ENCODE measurements around the gene GPR3. TPM values are rescaled to one million over a fixed set of nuclear protein-coding genes. Genes with fewer than 3 reads are reported as not detected.

The GPR3 gene
- total RNA-seq, 1 donor from 2014 or later, result 0.74 TPM

DNA sequence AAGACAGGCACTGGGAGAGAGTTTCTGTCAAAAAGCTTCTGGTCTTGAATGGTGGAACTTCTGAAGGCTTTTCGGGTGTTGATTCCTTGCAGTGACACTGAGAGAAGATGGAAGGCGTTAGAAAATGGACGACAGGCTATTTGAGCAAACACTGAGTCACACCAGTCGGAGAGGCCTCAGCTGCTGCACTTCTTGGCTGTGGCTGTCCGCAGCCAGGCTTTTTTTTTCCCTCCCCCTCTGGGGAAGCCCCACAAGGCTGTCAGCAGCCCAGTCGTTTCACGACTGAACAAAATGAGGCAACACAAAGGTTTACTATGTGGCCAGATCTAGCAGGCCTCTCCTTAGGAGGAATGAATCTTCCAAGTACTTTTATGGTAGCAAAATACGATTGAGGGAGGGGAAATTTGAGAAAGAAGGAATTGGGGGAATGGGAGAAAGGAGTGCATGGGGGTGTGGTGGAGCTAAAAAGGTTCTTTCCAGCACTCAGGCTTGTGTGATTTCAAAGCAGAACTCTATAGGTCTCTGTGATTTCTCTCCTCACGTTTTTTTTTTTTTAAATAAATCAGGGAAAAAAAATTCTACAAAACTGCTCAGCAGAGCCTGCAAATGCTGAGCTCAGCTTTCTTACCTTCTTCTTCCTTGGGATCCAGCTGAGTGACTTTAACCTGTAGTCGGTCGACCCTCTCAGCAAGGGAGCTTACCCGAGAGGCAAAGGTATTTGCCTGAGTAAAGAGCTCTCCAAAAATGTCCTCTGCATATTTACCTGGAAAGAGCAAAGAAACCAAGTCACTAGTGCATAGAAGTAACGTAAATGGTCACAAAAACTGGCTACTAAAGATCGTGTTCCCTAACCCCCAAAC lies 26.1 kb downstream of the GPR3 start:
- TF ChIP-seq, protein P1, sequence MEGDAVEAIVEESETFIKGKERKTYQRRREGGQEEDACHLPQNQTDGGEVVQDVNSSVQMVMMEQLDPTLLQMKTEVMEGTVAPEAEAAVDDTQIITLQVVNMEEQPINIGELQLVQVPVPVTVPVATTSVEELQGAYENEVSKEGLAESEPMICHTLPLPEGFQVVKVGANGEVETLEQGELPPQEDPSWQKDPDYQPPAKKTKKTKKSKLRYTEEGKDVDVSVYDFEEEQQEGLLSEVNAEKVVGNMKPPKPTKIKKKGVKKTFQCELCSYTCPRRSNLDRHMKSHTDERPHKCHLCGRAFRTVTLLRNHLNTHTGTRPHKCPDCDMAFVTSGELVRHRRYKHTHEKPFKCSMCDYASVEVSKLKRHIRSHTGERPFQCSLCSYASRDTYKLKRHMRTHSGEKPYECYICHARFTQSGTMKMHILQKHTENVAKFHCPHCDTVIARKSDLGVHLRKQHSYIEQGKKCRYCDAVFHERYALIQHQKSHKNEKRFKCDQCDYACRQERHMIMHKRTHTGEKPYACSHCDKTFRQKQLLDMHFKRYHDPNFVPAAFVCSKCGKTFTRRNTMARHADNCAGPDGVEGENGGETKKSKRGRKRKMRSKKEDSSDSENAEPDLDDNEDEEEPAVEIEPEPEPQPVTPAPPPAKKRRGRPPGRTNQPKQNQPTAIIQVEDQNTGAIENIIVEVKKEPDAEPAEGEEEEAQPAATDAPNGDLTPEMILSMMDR (IDR thresholded peaks at IDR 0.05), result no peak
- TF ChIP-seq POLR2AphosphoS5 (IDR thresholded peaks at IDR 0.05; ENCODE audit: insufficient read depth in 1 of 2, low read depth in 1 of 2), result peak; percentile 66 to 89
- Histone ChIP-seq H3K27me3 (no peaks in the 10 kb centered on the region), H3K36me3 (peaks cover 0 to 47% of the 10 kb centered on the region in 2 donors), H3K27ac (peak overlapping the region; percentile 73), H3K4me1 (peaks cover 62% of the 10 kb centered on the region), H3K9me3 (no peaks in the 10 kb centered on the region), H3K4me3 (no peak overlapping the region)
- DNase-seq (ENCODE audit: extremely low spot score in 2 of 2), result no peak
- intact Hi-C loops (cut with DNase I), result loop anchor here (5.0 kb wide), 1 partner anchor 184 kb away; the partner anchor contains the start of gene AHDC1

DNA sequence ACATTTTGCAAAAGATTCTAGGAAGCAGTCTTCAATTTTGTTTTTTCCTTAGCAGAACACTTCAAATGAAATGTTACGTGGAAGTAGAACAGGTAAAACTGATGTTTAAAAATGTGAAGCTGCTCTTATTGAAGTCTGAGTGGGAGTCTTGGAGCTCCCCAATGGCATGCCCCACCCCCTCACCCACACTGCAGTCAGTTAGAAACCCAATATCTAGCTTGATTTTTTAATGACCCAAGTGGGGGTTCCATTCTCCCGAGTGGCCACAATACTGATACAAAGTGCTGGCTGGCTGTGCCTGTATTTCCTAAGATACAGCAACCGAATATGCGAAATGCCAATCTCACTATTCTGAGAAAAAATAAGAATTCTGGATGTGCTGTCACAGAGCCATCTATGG lies 31.3 kb downstream of the GPR3 start:
- no peak for TF ChIP-seq POLR2AphosphoS5 (IDR thresholded peaks at IDR 0.05; ENCODE audit: insufficient read depth in 1 of 2, low read depth in 1 of 2)
- TF ChIP-seq, protein P1 (IDR thresholded peaks at IDR 0.05), result no peak
- no peak for TF ChIP-seq POLR2A (IDR thresholded peaks at IDR 0.05)
- no peaks in the 10 kb centered on the region for H3K27me3 ChIP-seq
- intact Hi-C loops (cut with DNase I), result no loop called here
- H3K4me3 ChIP-seq, result no peak overlapping the region
- H3K9me3 ChIP-seq, result no peaks in the 10 kb centered on the region
- H3K4me1 ChIP-seq, result peaks cover 76% of the 10 kb centered on the region
- DNase-seq (ENCODE audit: extremely low spot score in 2 of 2), result no peak
- peak overlapping the region; percentile 24 for H3K27ac ChIP-seq
- H3K36me3 ChIP-seq, result peaks cover 0 to 17% of the 10 kb centered on the region in 2 donors

DNA sequence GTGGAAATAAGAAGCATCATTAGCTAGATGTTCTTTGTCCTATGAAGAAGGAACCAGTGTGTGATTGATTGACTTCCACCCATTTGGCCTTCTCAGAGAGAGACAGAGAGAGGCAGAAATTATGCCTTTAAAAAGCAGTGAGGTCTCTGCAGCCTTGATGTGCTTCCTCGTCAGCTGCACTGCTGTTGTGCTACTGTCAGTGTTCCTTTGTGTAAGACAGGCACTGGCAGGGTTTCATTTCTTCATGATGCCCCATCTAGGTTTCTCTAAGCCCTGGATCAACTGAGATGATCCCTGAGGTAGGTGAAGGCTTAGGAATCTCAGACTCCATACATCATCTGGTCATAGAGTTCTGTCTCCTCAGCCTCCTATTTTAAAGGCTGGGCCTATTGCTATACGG lies 34.9 kb downstream of the GPR3 start:
- H3K27ac ChIP-seq, result peak overlapping the region; percentile 69
- peaks cover 0 to 17% of the 10 kb centered on the region in 2 donors for H3K36me3 ChIP-seq
- peaks cover 83% of the 10 kb centered on the region for H3K4me1 ChIP-seq
- DNase-seq (ENCODE audit: extremely low spot score in 2 of 2), result no peak
- TF ChIP-seq, protein P1 (IDR thresholded peaks at IDR 0.05), result no peak
- TF ChIP-seq POLR2A (IDR thresholded peaks at IDR 0.05) (no peak), POLR2AphosphoS5 (IDR thresholded peaks at IDR 0.05; ENCODE audit: insufficient read depth in 1 of 2, low read depth in 1 of 2) (no peak)
- no peak overlapping the region for H3K4me3 ChIP-seq
- intact Hi-C loops (cut with DNase I), result no loop called here
- no peaks in the 10 kb centered on the region for H3K9me3 ChIP-seq
- no peaks in the 10 kb centered on the region for H3K27me3 ChIP-seq

DNA sequence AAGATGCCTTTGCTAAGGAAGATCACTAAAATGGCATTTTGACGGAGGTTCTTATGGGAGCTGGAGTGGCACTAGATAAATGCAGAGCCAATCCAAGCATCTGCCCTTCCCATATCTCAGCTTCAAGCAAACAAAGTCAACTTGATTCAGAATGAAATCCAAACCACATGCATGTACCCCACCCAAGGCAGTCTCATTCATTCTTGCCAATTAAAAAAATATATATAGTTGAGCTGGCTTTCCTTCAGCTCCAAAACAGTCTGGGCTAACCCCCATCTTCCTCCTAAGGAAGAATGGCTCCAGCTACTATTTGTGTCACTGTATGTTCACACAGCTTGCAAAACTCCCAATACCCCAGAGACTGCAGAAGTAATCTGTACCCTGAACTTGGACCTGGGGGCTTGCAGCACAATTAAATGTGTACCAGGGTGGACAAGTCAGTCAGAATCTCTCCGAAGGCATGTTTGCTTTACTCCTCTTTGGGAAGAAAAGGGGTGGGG lies 35.4 kb downstream of the GPR3 start:
- Histone ChIP-seq H3K4me1 (peaks cover 81% of the 10 kb centered on the region), H3K27me3 (no peaks in the 10 kb centered on the region), H3K36me3 (peaks cover 0 to 17% of the 10 kb centered on the region in 2 donors), H3K27ac (peak overlapping the region; percentile 69), H3K9me3 (no peaks in the 10 kb centered on the region), H3K4me3 (peak overlapping the region in 1 of 2 donors; percentile 13)
- TF ChIP-seq POLR2A (IDR thresholded peaks at IDR 0.05) (no peak), POLR2AphosphoS5 (IDR thresholded peaks at IDR 0.05; ENCODE audit: insufficient read depth in 1 of 2, low read depth in 1 of 2) (no peak)
- no peak for DNase-seq (ENCODE audit: extremely low spot score in 2 of 2)
- intact Hi-C loops (cut with DNase I), result no loop called here

DNA sequence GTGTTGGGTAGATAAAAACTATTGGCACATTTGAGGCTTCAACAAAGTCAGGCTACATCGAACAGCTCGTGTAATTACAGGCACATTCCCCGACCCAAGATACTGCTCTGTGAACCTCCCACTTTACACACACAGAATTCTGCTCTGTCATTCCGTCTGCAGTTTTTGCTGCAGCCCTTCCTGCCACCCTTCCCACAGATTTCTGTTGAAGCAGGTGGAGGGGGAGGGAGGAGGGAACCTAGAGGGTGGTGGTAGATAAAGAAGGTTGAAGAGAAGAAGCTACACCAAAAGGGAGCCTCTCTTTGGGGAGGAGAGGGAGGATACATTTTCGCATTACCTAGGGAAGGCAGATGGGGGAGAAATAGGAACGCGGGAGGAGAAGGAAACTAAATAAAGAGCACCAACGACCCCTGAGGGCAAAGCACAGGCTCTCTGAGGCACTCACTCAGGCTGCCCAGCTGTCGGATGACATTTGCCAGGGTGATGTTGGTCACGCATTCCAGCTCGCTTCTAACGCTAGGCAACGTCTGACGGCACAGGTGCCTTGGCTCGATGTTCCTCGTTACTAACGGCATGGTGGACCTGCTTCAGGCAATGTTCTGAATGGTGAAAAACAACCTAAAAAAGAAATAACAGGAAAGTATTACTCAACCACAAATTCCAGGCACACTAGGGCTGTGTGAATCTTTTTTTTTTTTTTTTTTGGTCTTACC lies 36.0 kb downstream of the GPR3 start:
- intact Hi-C loops (cut with DNase I), result no loop called here
- Histone ChIP-seq H3K4me1 (peaks cover 83% of the 10 kb centered on the region), H3K27me3 (no peaks in the 10 kb centered on the region), H3K27ac (peak overlapping the region; percentile 69), H3K9me3 (no peaks in the 10 kb centered on the region), H3K4me3 (peak overlapping the region in 1 of 2 donors; percentile 13), H3K36me3 (peaks cover 0 to 17% of the 10 kb centered on the region in 2 donors)
- TF ChIP-seq POLR2A (IDR thresholded peaks at IDR 0.05) (no peak), POLR2AphosphoS5 (IDR thresholded peaks at IDR 0.05; ENCODE audit: insufficient read depth in 1 of 2, low read depth in 1 of 2) (peak in 1 of 2 donors; percentile 49)
- no peak for DNase-seq (ENCODE audit: extremely low spot score in 2 of 2)

Data from vagina (tissue), 2 donors.